IPS-18c (cell line): ENCODE data around the gene GIGYF2.

ENCODE experiments used
- H3K4me3 ChIP-seq: 2 replicates; pipeline ENCODE4 v1.7.0; 2013; ENCODE audit warnings: low read depth, mild to moderate bottlenecking, low read length, moderate library complexity; ENCODE audit not compliant: insufficient read depth
- H3K9me3 ChIP-seq: one replicate; pipeline ENCODE4 v1.6.1; 2013; ENCODE audit warnings: mild to moderate bottlenecking, low read length, moderate library complexity; ENCODE audit not compliant: control insufficient read depth, insufficient read depth

The GIGYF2 gene

DNA sequence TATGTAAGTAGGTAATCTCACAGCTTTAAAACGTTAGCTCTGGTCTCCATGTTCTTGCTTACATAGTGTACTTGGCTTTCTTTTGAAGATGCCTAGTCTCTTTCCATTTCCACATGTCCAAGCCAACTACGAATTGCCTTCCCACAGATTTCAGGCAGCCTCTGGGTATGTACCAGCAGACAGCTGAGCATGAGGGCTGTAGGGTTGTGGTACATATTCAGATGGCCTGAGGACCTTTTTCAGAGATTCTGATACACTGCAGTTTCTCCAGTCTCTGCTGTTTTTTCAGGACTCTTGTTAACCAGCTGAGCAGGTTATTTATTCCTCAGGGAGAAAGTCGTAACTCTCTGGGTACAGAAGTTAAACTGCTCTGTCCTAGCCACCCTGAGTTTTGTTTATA lies 82.3 kb downstream of the GIGYF2 start:
- H3K4me3 ChIP-seq = no peak overlapping the region
- H3K9me3 ChIP-seq = no peaks in the 10 kb centered on the region

DNA sequence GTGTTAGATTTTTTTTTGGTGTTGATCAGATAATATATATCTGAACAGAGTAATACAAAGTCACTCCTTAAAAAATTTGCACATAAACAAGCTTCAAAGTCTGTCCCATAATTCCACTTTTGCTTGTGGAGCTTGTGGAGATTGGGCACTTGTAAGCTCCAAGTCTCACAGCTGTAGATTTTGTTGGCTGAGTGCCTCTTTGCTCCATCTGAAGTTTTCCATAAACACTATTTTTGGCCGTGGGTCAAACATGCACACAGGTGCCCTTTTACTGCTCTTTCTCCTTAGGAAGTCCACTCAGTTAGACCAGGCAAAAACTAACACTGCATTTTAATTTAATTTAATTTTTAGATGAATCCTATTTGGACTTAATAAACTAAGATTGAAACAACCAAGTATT lies 82.8 kb downstream of the GIGYF2 start:
- no peaks in the 10 kb centered on the region for H3K9me3 ChIP-seq
- no peak overlapping the region for H3K4me3 ChIP-seq

DNA sequence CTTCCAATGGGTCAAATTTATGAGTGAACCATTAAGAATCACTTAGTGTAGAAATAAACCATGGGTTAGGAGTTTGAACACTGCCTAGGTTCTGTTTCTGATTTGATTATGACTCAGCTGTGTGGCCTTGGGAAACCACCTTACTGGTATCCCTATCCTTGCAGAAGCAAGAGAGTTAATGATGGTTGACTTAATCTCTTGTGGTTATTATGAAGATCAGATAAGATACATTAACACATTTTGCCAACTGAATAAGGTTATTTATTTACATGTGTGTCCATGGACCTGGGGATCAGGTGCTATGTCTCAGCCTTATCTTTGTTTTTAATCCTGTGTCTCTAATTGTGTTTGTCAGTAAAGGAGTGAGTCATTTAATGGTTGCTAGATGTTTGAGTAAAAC lies 84.6 kb downstream of the GIGYF2 start:
- Histone ChIP-seq H3K4me3 (no peak overlapping the region), H3K9me3 (no peaks in the 10 kb centered on the region)

DNA sequence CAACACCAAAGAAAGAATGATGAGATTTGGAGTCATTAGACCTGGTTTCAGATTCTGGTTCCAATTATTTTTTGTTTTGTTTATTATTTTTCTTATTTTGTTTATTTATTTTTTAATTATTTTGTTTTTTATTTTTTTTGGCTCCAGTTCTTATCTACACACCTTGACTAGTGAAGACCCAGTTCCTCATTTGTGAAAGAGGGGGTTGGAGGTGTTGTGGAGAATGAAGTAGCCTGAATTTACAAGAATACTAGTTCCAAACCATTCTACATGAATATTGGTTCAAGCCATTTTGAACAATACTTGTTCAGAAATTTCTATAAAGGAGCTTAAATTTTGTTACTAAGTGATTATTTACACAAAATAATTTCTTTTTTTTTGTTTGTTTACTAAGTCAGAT lies 86.1 kb downstream of the GIGYF2 start:
- no peak overlapping the region for H3K4me3 ChIP-seq
- no peaks in the 10 kb centered on the region for H3K9me3 ChIP-seq

DNA sequence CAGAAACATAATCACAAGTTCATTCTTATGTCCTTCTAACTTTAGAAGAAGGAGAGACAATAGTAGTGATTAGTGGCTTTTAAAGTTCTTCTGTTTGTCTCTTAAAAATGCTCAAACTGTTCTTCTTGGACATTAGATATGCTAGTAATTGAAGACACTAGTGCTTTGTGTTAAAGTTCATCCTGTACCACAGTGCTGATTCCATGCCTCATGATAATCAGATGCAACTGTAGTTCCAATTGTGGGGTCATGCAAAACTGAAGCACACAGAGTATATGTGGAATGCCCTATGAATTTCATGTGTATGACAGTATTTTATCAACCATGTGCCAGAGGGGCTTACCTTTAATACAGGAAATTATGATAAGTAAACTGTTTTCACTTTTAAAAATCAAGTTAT lies 90.7 kb downstream of the GIGYF2 start:
- Histone ChIP-seq H3K4me3 (no peak overlapping the region), H3K9me3 (no peaks in the 10 kb centered on the region)

DNA sequence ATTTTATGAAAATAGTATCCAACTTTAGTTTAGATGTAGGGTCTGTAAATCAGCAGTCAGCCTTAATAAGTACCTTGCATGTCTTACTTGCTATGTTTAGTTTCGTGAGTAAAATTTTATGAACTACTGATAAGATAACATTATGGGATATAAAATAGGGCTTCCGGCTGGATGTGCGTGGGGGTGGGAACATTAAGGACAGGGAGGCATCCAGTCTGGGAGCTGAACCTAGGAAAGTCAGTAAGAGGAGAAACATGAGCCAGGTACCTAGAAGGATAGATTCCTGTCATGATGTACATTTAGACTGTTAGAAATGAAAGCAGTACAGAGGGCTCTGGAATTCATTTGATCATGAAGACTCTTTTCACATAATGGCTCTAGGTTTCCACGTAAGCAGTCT lies 92.0 kb downstream of the GIGYF2 start:
- H3K4me3 ChIP-seq = no peak overlapping the region
- H3K9me3 ChIP-seq = no peaks in the 10 kb centered on the region

DNA sequence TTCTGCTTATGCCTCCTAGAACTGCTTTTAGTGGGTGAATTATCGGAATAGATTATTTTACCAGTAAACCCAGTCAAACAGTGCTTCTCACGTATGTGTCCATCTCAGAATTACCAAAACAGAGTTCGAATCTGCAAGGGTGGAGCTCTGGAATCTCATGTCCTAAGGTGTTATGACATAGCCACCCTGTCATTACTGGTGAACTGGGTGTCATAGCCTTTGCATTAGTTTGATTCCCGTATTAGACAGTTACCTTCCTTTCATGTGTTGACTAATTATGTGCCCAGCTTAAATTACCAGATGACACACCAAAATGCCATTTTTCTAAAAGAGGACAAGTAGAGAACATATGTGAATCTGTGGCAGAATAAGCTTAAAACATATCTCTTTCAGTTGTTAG lies 94.4 kb downstream of the GIGYF2 start:
- H3K4me3 ChIP-seq = no peak overlapping the region
- H3K9me3 ChIP-seq = no peaks in the 10 kb centered on the region

DNA sequence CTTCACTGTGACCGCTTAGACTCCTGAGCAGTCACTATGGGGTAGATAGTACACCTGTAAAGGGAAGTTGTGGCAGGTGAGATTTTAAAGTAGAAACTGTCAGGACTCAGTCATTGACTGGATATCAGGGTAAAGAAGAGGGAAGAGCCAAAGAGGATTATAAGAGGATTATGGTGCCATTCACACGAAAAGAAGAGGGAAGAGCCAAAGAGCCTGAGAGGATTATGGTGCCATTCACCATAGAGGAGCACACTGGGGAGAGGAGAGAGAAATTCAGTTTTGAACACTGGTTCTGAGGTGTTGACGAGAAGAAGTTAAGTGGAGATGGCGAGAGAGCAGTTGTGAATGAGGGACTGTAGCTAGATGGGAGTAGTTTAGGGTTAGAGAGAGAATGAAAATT lies 96.1 kb downstream of the GIGYF2 start:
- Histone ChIP-seq H3K4me3 (no peak overlapping the region), H3K9me3 (no peaks in the 10 kb centered on the region)

DNA sequence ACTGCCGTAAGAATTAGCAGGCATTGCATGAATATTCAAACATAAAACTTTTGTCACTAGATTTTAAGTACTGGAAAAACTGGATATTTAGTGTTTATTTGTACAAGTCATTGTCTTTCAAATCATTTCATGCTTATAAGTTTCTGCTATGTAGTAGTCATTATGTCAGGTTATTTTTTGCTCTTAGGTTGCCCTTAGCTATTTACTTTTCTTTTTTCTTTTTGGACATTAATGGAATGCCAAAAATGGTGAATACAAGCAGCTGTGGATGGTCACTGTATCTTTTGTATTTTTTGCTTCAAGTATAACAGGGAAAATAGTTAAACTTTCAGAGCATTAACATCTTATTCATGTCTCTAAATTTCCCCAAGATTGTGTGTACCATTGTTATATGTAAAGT lies 97.8 kb downstream of the GIGYF2 start:
- no peak overlapping the region for H3K4me3 ChIP-seq

DNA sequence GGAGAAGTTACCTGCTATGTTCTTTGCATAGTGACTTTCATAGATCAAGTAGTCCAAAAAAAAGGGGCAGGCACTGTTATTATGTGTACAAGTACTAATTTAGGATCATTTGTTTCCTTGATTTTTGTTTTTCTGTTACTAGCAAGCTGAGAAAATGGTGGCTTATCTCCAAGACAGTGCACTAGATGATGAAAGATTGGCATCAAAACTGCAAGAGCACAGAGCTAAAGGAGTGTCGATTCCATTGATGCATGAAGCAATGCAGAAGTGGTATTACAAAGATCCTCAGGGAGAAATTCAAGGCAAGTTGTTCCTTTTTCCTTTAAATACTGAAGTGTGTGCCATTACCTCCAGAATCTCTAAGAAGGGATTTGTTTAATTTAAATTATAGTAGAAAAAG lies 98.8 kb downstream of the GIGYF2 start:
- no peaks in the 10 kb centered on the region for H3K9me3 ChIP-seq
- H3K4me3 ChIP-seq = no peak overlapping the region

More for the DNA sequence above, 97.8 kb downstream of the GIGYF2 start:
- no peaks in the 10 kb centered on the region for H3K9me3 ChIP-seq

DNA sequence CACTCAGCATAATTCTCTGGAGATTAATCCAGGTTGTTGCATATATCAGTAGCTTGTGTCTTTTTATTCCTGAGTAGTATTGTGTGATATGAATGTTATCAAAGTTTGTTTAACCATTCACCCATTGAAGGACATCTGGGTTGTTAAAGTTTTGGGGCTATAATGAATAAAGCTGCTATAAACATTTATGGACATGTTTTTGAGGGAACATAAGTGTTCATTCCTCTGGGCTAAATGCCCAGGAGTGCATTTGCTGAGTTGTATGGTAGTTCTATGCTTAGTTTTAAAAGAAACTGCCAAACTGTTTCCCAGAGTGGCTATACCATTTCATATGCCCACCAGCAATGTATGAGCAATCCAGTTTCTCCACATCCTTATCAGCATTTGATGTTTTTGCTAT lies 101.1 kb downstream of the GIGYF2 start:
- no peak overlapping the region for H3K4me3 ChIP-seq
- no peaks in the 10 kb centered on the region for H3K9me3 ChIP-seq

DNA sequence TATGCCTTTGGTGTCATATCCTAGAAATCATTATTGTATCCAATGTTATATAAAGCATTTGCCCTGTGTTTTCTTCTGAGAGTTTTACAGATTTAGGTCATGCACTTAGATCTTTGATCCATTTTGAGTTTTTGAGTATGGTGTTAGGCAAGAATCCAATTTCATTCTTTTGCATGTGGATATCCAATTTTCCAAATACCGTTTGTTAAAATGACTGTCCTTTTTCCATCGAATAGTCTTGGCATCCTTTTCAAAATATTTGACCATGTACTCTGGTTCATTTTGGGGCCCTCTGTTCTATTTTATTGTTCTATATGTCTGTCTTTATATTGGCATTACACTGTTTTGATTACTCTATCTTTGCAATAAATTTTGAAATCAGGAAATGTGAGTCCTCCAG lies 103.0 kb downstream of the GIGYF2 start:
- Histone ChIP-seq H3K9me3 (no peaks in the 10 kb centered on the region), H3K4me3 (no peak overlapping the region)

DNA sequence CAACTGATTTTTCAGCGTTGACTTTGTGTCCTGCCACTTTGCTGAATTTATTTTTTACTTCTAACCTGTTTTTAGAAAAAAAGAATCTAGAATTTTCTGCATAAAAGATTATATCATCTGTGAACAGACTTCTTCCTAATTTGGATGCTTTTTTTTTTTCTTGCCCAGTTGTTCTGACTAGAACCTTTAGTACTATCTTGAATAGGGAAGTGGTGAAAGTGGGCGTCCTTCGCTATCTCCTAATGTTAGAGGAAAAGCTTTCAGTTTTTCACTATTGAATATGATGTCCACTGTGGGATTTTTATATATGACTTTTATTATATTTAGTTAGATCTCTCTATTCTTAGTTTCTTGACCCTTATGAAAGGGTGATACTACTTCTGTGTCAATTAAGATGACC lies 105.0 kb downstream of the GIGYF2 start:
- Histone ChIP-seq H3K4me3 (no peak overlapping the region), H3K9me3 (no peaks in the 10 kb centered on the region)

DNA sequence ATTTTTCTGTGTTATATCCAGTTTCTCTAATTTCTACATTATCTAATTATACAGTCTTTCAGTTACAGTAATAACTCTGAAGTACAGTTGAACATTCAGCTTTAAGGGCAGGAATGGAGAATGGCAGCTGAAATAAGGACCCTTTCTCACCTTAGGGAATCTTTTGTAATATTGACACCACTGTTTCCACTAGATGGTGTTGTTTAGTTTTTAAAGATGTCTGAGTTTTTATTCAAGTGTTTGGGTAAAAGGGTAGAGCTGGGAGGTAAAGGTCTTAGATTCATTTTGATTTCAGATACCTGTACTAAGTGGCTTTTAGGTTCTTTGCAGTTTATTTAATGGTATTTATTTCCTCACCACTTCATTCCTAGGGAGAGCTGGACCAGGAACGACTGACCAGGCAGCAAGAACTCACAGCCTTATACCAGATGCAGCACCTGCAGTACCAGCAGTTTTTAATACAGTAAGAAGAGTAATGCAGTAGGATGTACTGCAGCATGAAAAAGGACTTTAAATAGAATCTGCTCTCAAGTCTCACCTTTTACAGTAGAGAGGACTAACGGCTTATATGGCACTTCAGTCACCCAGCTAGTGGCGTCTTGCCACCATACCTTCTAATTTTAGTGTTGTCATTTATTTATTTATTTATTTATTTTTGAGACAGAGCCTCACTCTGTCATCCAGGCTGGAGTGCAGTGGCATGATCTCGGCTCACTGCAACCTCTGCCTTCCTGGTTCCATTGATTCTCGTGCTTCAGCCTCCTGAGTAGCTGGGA lies 112.4 kb downstream of the GIGYF2 start:
- Histone ChIP-seq H3K4me3 (no peak overlapping the region), H3K9me3 (no peaks in the 10 kb centered on the region)

DNA sequence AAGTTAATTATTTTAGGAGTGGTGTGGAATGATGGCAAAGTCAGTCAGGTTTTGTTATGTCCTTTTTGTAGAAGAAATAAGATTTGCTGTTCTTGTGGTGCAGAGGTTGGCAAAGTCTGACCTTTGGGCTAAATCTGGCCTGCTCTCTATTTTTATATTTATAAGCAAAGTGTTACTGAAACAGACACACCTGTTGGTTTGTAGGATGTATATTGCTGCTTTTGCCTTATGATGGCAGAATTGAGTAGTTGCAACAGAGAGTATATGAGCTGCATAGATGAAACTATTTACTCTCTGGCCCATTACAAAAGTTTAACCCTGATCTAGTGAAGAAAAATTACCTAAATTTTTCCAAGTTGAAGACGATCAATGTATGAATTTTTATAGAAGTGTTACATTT lies 113.3 kb downstream of the GIGYF2 start:
- H3K4me3 ChIP-seq = no peak overlapping the region
- H3K9me3 ChIP-seq = no peaks in the 10 kb centered on the region

DNA sequence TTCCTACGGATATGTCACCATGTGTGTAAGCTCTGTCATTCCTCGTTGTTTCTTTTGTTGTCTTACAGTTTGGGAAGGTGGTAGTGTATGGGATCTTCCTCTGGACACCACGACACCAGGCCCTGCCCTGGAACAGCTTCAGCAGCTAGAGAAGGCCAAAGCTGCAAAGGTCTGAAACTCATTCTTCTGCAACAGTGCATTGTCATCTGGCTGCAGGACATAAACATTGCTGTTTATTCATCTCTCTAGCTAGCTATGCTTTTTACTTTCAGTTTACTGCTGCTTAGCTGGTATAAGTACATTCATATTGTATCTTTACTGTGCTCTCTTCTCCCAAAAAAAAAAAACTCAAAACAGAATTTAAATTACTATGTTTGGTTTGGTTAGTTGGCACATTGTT lies 118.4 kb downstream of the GIGYF2 start:
- no peaks in the 10 kb centered on the region for H3K9me3 ChIP-seq

DNA sequence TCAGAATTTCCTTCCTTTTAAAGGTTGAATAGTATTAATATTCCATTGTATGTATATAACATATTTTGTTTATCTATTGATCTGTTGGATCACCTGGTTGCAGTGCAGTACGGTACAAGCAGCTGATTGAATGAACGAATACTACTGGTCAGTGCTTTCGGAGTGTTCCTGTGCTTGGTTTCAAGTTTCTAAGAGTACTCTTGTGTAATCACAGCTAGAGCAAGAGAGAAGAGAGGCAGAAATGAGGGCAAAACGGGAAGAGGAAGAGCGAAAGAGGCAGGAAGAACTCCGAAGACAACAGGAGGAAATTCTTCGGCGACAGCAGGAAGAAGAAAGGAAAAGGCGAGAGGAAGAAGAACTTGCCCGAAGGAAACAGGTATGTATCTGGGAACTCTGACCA lies 119.5 kb downstream of the GIGYF2 start:
- Histone ChIP-seq H3K4me3 (no peak overlapping the region), H3K9me3 (no peaks in the 10 kb centered on the region)

More for the DNA sequence above, 118.4 kb downstream of the GIGYF2 start:
- H3K4me3 ChIP-seq = no peak overlapping the region

DNA sequence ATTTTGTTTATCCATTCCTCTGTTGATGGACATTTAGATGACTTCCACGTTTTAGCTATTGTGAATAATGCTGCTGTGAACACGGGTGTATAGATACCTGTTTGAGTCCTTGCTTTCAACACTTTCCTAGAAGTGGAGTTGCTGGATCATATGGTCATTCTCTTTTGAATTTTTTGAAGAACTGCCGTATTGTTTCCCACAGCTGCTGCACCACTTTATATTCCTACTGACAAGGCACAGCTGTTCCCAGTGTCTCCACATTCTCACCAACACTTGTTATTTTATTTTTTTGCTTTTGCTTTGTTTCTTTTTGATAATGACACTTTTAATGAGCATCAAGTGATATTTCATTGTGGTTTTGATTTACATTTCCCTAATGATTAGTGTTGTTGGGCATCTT lies 120.6 kb downstream of the GIGYF2 start:
- H3K4me3 ChIP-seq = no peak overlapping the region
- H3K9me3 ChIP-seq = no peaks in the 10 kb centered on the region

DNA sequence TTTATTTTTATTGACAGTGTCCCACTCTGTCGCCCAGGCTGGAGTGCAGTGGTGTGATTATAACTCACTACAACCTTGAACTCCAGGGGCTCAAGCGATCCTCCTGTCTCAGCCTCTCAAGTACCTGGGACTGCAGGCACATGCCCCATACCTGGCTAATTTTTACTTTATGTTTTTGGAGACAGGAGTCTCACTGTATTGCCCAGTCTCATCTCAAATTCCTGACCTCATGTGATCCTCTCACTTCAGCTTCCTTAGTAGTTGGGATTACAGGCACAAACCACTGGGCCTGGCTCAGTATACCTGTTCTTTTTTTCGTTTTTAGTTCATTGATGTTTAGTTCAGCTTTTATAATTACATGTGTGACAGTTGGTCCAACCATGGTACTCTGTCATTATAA lies 132.9 kb downstream of the GIGYF2 start:
- Histone ChIP-seq H3K4me3 (no peak overlapping the region), H3K9me3 (no peaks in the 10 kb centered on the region)
